Suprapubic skin (tissue), 4 donors: ENCODE data around the gene PTGIR. TPM values are rescaled to one million over a fixed set of nuclear protein-coding genes. Genes with fewer than 3 reads are reported as not detected.

Experiments used
- DNase-seq, 2 donors: peaks; one replicate each; pipeline ENCODE4 v3.0.0-alpha.2; 2019; ENCODE audit warnings: low spot score in 2 of 2
- H3K27ac ChIP-seq: fragments of 200-600 bp; sonication (generic); one replicate; pipeline ENCODE4 v1.5.1; 2019
- H3K27me3 ChIP-seq: fragments of 200-600 bp; sonication (generic); one replicate; pipeline ENCODE4 v1.5.1; 2019
- H3K36me3 ChIP-seq: fragments of 200-600 bp; sonication (generic); one replicate; pipeline ENCODE4 v1.5.1; 2019
- H3K4me1 ChIP-seq: fragments of 200-600 bp; sonication (generic); one replicate; pipeline ENCODE4 v1.5.1; 2019
- H3K4me3 ChIP-seq: fragments of 200-600 bp; sonication (generic); one replicate; pipeline ENCODE4 v1.5.1; 2019; ENCODE audit warnings: mild to moderate bottlenecking
- H3K9me3 ChIP-seq: fragments of 200-600 bp; sonication (generic); one replicate; pipeline ENCODE4 v1.5.1; 2019
- EP300 ChIP-seq: sonication (generic); formaldehyde crosslinking; IDR thresholded peaks from one replicate; pipeline ENCODE4 v1.6.1; 2017; ENCODE audit warnings: antibody characterized with exemption
- POLR2A ChIP-seq, 2 donors: fragments of 450-650 bp; IDR thresholded peaks; one replicate each; pipeline ENCODE4 v1.6.1; 2017; ENCODE audit warnings: antibody characterized with exemption in 2 of 2, mild to moderate bottlenecking in 2 of 2, moderate library complexity in 2 of 2
- POLR2AphosphoS5 ChIP-seq, 3 donors: sonication (generic); formaldehyde crosslinking; IDR thresholded peaks; one replicate each; pipeline ENCODE4 v1.6.1; 2017; ENCODE audit warnings: antibody characterized with exemption in 3 of 3
- WGBS: methylation state at CpG from one replicate; pipeline ENCODE4 v1.1.5; 2018; 5-methylcytosine and 5-hydroxymethylcytosine counted together
- total RNA-seq, 4 donors: library from RNA; depleted of rRNA; stranded (reverse); fragments of >200 nt; gene quantifications; one replicate each; pipeline ENCODE4 v1.1.0, GENCODE V29; 2016
- TF ChIP-seq, protein P1 (sequence below), 2 donors: fragments of 200-600 bp in 1 of 2; fragments of 450-650 bp in 1 of 2; sonication (generic) in 1 of 2; IDR thresholded peaks; one replicate each; pipeline ENCODE4 v1.5.1; 2016 to 2019; ENCODE audit warnings: antibody characterized with exemption in 2 of 2, mild to moderate bottlenecking in 1 of 2, moderate library complexity in 1 of 2

Gene PTGIR
- total RNA-seq, 4 donors from 2014 or later = 0.57 to 6.7 (median 2.4) TPM

DNA sequence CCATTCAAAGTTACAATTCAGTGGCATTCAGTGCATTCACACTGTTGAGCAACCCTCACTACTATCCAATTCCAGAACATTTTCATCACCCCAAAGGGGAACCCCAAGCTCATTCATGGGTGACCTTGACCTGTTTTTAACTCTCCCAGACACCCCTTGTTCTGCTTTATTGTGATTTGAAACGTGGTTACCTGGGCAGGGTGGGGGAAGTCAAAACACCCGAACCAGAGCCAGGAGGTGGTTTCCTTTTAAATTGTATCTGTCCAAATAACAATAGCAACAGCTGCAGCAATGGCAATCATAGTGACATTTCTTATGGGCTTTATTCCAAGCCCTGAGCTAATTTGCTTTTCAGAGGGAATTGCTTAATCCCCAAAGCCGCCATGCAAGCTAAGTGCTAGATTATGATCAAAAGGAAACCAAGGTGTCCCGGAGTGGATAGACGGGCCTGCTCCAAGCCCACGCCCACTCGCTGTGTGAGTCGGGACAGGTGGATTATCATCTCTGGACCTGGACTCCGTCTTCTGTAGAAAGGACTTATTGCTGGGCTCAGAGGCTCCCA is 6.1 kb downstream of the PTGIR start:
- H3K27me3 ChIP-seq = no peaks in the 10 kb centered on the region
- no peaks in the 10 kb centered on the region for H3K9me3 ChIP-seq
- no peak for DNase-seq
- no peaks in the 10 kb centered on the region for H3K36me3 ChIP-seq
- peaks cover 64% of the 10 kb centered on the region for H3K4me1 ChIP-seq
- H3K27ac ChIP-seq = peak overlapping the region; percentile 23
- 13% methylated on average over 5 of the region's 9 CpGs for WGBS
- no peak overlapping the region for H3K4me3 ChIP-seq
- peak in 1 of 3 donors; percentile 14 for TF ChIP-seq POLR2AphosphoS5 (IDR thresholded peaks at IDR 0.05)
- TF ChIP-seq, protein P1, sequence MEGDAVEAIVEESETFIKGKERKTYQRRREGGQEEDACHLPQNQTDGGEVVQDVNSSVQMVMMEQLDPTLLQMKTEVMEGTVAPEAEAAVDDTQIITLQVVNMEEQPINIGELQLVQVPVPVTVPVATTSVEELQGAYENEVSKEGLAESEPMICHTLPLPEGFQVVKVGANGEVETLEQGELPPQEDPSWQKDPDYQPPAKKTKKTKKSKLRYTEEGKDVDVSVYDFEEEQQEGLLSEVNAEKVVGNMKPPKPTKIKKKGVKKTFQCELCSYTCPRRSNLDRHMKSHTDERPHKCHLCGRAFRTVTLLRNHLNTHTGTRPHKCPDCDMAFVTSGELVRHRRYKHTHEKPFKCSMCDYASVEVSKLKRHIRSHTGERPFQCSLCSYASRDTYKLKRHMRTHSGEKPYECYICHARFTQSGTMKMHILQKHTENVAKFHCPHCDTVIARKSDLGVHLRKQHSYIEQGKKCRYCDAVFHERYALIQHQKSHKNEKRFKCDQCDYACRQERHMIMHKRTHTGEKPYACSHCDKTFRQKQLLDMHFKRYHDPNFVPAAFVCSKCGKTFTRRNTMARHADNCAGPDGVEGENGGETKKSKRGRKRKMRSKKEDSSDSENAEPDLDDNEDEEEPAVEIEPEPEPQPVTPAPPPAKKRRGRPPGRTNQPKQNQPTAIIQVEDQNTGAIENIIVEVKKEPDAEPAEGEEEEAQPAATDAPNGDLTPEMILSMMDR (IDR thresholded peaks at IDR 0.05) = no peak

DNA sequence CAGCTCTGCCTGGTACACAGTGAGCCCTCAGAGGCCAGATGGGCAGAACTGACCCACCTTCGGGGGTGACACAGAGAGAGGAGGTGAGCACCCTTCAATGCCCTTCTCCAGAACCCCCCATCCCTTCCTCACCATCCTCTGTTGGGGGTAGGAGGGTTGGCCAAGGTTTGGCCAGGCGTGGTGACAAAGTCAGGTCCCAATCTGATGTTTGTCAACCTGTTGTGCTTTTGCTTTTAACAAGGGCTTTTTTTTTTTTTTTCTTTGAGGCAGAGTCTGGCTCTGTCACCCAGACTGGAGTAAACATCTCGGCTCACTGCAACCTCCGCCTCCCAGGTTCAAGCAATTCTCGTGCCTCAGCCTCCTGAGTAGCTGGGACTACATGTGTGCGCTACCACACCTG is 7.3 kb downstream of the PTGIR start:
- H3K36me3 ChIP-seq = no peaks in the 10 kb centered on the region
- WGBS = 74% methylated on average over 6 of the region's 6 CpGs
- no peak overlapping the region for H3K27ac ChIP-seq
- TF ChIP-seq, protein P1 (IDR thresholded peaks at IDR 0.05) = no peak
- TF ChIP-seq POLR2AphosphoS5 (IDR thresholded peaks at IDR 0.05) (no peak), POLR2A (IDR thresholded peaks at IDR 0.05) (no peak), EP300 (no peak)
- H3K27me3 ChIP-seq = no peaks in the 10 kb centered on the region
- DNase-seq = no peak
- H3K4me1 ChIP-seq = peaks cover 62% of the 10 kb centered on the region
- no peak overlapping the region for H3K4me3 ChIP-seq
- H3K9me3 ChIP-seq = no peaks in the 10 kb centered on the region

DNA sequence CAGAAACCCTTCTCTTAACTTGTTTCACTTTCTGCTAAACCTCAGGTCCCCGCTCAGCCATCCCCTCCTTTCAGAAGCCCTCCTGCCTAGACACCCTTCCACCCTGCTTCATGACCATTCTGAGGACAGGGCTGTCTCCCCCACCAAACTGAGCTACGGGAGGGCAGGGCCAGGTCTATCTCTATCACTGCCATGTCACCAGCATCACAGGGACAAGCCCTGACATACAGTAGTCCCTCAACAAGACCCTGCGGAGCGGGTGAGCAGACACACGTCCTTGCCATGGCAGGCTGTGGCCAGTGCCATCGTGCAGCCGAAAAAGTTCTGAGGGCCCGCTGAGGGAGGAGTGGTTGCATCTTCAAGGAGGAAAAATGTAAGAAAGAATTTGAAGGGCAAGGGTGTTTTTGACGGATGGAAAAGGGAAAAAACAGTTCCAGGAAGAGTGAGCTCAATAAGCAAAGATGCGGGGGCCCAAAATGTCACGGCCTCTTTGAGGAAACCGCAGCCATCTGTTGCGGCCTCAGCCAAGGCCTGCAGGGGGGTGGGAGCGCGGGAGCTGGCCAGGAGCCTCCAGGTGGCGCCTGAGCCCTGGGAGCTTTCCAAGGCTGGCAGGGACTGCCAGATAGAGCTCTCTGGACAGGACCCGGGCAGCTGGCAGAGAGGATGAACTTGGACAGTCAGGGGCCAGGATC is 8.1 kb downstream of the PTGIR start:
- DNase-seq = no peak
- peaks cover 56% of the 10 kb centered on the region for H3K4me1 ChIP-seq
- WGBS = 23% methylated on average over 17 of the region's 17 CpGs
- no peaks in the 10 kb centered on the region for H3K27me3 ChIP-seq
- H3K4me3 ChIP-seq = no peak overlapping the region
- H3K36me3 ChIP-seq = no peaks in the 10 kb centered on the region
- H3K9me3 ChIP-seq = no peaks in the 10 kb centered on the region
- no peak overlapping the region for H3K27ac ChIP-seq
- TF ChIP-seq, protein P1 (IDR thresholded peaks at IDR 0.05) = peak in 1 of 2 donors; percentile 17
- no peak for TF ChIP-seq POLR2AphosphoS5 (IDR thresholded peaks at IDR 0.05)

DNA sequence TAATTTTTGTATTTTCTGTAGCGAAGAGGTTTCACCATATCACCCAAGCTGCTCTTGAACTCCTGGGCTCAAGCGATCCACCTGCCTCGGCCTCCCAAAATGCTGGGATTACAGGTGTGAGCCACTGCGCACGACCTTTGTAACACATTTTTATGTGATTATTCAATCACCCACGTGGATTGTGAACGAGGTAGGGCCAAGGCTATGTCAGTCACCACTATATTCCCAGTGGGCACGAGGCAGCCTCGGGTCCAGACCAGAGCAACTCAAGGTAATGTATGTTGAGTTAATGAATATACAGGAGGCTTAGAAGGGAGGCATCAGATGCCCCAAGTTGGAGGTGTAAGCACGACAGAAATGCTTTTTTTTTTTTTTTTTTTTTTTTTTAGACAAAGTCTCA is 8.9 kb downstream of the PTGIR start:
- no peaks in the 10 kb centered on the region for H3K9me3 ChIP-seq
- no peak overlapping the region for H3K27ac ChIP-seq
- 83% methylated on average over 10 of the region's 10 CpGs for WGBS
- peaks cover under 1% of the 10 kb centered on the region for H3K36me3 ChIP-seq
- DNase-seq = no peak
- H3K4me1 ChIP-seq = peaks cover 56% of the 10 kb centered on the region
- no peak overlapping the region for H3K4me3 ChIP-seq
- TF ChIP-seq POLR2AphosphoS5 (IDR thresholded peaks at IDR 0.05) = no peak
- TF ChIP-seq, protein P1 (IDR thresholded peaks at IDR 0.05) = no peak
- TF ChIP-seq POLR2A (IDR thresholded peaks at IDR 0.05) = no peak
- TF ChIP-seq EP300 = no peak
- H3K27me3 ChIP-seq = no peaks in the 10 kb centered on the region

DNA sequence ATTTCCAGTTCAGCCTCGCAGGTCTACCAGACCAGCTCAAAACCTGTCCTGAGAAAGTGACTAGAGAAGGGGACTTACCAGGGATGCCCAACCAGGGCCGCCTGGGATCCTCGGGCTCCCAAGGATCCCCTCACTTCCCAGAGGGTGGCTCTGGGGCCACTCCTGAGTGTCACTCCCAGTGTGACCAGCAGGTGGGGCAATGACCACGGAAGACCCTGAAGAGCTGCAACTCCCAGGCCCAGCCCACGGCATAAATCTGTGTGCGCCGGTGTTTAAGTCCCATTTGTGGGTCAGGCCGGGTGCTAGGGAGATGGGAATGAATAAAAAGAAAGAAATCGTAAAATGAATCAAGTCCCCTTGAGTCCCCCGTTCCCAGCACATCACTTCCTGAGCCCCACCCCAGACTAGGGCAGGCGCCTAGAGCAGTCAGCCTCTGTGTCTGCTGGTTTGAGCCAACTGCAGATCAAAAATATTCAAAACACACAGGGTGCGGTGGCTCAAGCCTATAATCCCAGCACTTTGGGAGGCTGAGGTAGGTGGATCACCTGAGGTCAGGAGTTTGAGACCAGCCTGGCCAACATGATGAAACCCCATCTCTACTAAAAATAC is 10.7 kb downstream of the PTGIR start:
- peaks cover 18% of the 10 kb centered on the region for H3K36me3 ChIP-seq
- TF ChIP-seq, protein P1 (IDR thresholded peaks at IDR 0.05) = peak; percentile 88 to 90
- no peak for TF ChIP-seq EP300
- no peak overlapping the region for H3K4me3 ChIP-seq
- peak; percentile 89 to 92 for DNase-seq
- no peaks in the 10 kb centered on the region for H3K9me3 ChIP-seq
- WGBS = 8% methylated on average over 11 of the region's 12 CpGs
- no peaks in the 10 kb centered on the region for H3K27me3 ChIP-seq
- H3K4me1 ChIP-seq = peaks cover 43% of the 10 kb centered on the region
- no peak overlapping the region for H3K27ac ChIP-seq
